ENCODE measurements around the gene HELZ.

GRCh38 chr17:67044016-67044772, 200.8 kb downstream of the HELZ start, which contains the start of gene CACNG1:
- TF ChIP-seq, protein P1, sequence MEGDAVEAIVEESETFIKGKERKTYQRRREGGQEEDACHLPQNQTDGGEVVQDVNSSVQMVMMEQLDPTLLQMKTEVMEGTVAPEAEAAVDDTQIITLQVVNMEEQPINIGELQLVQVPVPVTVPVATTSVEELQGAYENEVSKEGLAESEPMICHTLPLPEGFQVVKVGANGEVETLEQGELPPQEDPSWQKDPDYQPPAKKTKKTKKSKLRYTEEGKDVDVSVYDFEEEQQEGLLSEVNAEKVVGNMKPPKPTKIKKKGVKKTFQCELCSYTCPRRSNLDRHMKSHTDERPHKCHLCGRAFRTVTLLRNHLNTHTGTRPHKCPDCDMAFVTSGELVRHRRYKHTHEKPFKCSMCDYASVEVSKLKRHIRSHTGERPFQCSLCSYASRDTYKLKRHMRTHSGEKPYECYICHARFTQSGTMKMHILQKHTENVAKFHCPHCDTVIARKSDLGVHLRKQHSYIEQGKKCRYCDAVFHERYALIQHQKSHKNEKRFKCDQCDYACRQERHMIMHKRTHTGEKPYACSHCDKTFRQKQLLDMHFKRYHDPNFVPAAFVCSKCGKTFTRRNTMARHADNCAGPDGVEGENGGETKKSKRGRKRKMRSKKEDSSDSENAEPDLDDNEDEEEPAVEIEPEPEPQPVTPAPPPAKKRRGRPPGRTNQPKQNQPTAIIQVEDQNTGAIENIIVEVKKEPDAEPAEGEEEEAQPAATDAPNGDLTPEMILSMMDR (IDR thresholded peaks at IDR 0.05; ENCODE audit: low read depth, low read length, missing input control) = no peak
- TF ChIP-seq, protein P2, sequence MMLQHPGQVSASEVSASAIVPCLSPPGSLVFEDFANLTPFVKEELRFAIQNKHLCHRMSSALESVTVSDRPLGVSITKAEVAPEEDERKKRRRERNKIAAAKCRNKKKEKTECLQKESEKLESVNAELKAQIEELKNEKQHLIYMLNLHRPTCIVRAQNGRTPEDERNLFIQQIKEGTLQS (IDR thresholded peaks at IDR 0.05) = no peak
- TF ChIP-seq MAX (IDR thresholded peaks at IDR 0.05) (no peak), GABPA (IDR thresholded peaks at IDR 0.05 in 1 of 2, conservative IDR thresholded peaks at IDR 0.05 in 1 of 2) (no peak), RAD21 (IDR thresholded peaks at IDR 0.05) (no peak)
- TF ChIP-seq, protein P3, sequence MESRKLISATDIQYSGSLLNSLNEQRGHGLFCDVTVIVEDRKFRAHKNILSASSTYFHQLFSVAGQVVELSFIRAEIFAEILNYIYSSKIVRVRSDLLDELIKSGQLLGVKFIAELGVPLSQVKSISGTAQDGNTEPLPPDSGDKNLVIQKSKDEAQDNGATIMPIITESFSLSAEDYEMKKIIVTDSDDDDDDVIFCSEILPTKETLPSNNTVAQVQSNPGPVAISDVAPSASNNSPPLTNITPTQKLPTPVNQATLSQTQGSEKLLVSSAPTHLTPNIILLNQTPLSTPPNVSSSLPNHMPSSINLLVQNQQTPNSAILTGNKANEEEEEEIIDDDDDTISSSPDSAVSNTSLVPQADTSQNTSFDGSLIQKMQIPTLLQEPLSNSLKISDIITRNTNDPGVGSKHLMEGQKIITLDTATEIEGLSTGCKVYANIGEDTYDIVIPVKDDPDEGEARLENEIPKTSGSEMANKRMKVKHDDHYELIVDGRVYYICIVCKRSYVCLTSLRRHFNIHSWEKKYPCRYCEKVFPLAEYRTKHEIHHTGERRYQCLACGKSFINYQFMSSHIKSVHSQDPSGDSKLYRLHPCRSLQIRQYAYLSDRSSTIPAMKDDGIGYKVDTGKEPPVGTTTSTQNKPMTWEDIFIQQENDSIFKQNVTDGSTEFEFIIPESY (IDR thresholded peaks at IDR 0.05) = no peak
